GM23338 (cell line): ENCODE data around the gene SLC35G4.
"Not testable (repeated sequence)": the region's sequence is repeated elsewhere in the genome, so short reads cannot be mapped to it uniquely, and the experiment has no call there.

Source experiments
- EZH2 ChIP-seq: fragments of 200-600 bp; sonication (generic); IDR thresholded peaks from one replicate; pipeline ENCODE4 v1.8.0; 2017; ENCODE audit warnings: antibody characterized with exemption, mild to moderate bottlenecking, low read depth; ENCODE audit not compliant: unreplicated experiment
- EZH2phosphoT487 ChIP-seq: fragments of 200-600 bp; sonication (generic); IDR thresholded peaks from one replicate; pipeline ENCODE4 v1.8.1; 2018; ENCODE audit warnings: antibody characterized with exemption; ENCODE audit not compliant: unreplicated experiment
- NANOG ChIP-seq: IDR thresholded peaks from 2 replicates; pipeline ENCODE4 v1.6.1; 2016; ENCODE audit warnings: antibody characterized with exemption, borderline replicate concordance
- POLR2AphosphoS5 ChIP-seq: IDR thresholded peaks from 2 replicates; pipeline ENCODE4 v1.6.1; 2016; ENCODE audit warnings: antibody characterized with exemption, low read depth
- TF ChIP-seq, protein P1 (sequence below), 2 experiments: fragments of 200-600 bp in 1 of 2; sonication (generic) in 1 of 2; conservative IDR thresholded peaks; 2 replicates each; pipeline versions ENCODE4 v1.5.1 to v1.6.1; 2016 to 2017; ENCODE audit warnings: antibody characterized with exemption in 2 of 2, low read depth in 2 of 2, mild to moderate bottlenecking in 2 of 2, moderate library complexity in 1 of 2

GRCh38 chr18:11647310-11647709 lies 37.9 kb downstream of the SLC35G4 start:
- not testable (repeated sequence) for TF ChIP-seq EZH2, EZH2phosphoT487, POLR2AphosphoS5, NANOG
- TF ChIP-seq, protein P1, sequence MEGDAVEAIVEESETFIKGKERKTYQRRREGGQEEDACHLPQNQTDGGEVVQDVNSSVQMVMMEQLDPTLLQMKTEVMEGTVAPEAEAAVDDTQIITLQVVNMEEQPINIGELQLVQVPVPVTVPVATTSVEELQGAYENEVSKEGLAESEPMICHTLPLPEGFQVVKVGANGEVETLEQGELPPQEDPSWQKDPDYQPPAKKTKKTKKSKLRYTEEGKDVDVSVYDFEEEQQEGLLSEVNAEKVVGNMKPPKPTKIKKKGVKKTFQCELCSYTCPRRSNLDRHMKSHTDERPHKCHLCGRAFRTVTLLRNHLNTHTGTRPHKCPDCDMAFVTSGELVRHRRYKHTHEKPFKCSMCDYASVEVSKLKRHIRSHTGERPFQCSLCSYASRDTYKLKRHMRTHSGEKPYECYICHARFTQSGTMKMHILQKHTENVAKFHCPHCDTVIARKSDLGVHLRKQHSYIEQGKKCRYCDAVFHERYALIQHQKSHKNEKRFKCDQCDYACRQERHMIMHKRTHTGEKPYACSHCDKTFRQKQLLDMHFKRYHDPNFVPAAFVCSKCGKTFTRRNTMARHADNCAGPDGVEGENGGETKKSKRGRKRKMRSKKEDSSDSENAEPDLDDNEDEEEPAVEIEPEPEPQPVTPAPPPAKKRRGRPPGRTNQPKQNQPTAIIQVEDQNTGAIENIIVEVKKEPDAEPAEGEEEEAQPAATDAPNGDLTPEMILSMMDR (conservative IDR thresholded peaks at IDR 0.05; ENCODE audit: low read depth in 2 of 2): not testable (repeated sequence)
